ENCODE measurements around the gene COL8A1.

DNA sequence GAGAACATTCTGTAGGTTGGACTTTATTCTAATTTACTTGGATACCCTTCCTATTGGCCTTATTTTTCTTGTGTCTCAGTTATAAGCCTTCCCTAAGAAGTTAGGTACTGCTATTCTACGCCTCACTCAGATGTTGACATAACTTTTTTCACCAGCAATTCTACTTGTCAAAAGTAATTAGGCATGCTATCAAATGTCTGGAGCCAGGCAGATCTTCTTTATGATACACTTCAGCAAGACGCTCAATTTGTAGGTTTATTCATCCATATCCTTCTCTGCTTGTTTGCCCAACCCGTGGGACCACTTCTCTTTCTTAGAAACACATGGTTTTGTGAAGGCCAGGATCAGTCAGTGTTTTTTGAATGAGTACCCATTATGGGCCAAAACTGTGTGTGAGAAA, 36.2 kb upstream of the COL8A1 start:
- TF ChIP-seq, protein P1, sequence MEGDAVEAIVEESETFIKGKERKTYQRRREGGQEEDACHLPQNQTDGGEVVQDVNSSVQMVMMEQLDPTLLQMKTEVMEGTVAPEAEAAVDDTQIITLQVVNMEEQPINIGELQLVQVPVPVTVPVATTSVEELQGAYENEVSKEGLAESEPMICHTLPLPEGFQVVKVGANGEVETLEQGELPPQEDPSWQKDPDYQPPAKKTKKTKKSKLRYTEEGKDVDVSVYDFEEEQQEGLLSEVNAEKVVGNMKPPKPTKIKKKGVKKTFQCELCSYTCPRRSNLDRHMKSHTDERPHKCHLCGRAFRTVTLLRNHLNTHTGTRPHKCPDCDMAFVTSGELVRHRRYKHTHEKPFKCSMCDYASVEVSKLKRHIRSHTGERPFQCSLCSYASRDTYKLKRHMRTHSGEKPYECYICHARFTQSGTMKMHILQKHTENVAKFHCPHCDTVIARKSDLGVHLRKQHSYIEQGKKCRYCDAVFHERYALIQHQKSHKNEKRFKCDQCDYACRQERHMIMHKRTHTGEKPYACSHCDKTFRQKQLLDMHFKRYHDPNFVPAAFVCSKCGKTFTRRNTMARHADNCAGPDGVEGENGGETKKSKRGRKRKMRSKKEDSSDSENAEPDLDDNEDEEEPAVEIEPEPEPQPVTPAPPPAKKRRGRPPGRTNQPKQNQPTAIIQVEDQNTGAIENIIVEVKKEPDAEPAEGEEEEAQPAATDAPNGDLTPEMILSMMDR (conservative IDR thresholded peaks at IDR 0.05): no peak
- TF ChIP-seq EZH2 (IDR thresholded peaks at IDR 0.05; ENCODE audit: low read depth): no peak

All from PC-9 (cell line).